CD4-positive, alpha-beta T cell treated with Interleukin-17A for 4 hours (primary cell): Measurements from ENCODE around the gene PCDHB2.
"Not testable (repeated sequence)": the region's sequence is repeated elsewhere in the genome, so short reads cannot be mapped to it uniquely, and the experiment has no call there.

ENCODE experiments used
- DNase-seq: peaks from one replicate; pipeline ENCODE4 v3.0.0-alpha.2; 2020; ENCODE audit warnings: mixed read lengths

Gene PCDHB2

DNA sequence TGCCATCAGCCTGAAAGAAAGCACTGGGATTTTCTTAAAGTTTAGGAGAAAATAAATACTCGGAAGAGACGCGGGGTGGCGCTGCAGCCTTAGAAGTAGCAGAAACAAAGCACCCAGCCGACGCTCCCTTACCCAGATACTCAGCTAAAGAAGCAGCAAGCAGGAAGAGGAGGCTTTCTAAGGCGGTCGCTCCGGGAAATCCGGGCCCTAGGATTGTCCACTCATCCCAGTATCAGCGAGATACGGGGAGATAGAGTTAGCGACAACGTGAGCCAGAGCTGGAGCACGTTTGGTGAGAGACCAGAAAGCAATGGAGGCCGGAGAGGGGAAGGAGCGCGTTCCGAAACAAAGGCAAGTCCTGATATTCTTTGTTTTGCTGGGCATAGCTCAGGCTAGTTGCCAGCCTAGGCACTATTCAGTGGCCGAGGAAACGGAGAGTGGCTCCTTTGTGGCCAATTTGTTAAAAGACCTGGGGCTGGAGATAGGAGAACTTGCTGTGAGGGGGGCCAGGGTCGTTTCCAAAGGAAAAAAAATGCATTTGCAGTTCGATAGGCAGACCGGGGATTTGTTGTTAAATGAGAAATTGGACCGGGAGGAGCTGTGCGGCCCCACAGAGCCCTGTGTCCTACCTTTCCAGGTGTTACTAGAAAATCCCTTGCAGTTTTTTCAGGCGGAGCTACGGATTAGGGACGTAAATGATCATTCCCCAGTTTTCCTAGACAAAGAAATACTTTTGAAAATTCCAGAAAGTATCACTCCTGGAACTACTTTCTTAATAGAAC, at the start of gene PCDHB2:
Gene PCDHB2, plus strand, starts transcription at position 135 of the 782 bp plus-strand sequence. Its CDS starts 176 bp downstream, at position 311.
- DNase-seq: peak; percentile 4

DNA sequence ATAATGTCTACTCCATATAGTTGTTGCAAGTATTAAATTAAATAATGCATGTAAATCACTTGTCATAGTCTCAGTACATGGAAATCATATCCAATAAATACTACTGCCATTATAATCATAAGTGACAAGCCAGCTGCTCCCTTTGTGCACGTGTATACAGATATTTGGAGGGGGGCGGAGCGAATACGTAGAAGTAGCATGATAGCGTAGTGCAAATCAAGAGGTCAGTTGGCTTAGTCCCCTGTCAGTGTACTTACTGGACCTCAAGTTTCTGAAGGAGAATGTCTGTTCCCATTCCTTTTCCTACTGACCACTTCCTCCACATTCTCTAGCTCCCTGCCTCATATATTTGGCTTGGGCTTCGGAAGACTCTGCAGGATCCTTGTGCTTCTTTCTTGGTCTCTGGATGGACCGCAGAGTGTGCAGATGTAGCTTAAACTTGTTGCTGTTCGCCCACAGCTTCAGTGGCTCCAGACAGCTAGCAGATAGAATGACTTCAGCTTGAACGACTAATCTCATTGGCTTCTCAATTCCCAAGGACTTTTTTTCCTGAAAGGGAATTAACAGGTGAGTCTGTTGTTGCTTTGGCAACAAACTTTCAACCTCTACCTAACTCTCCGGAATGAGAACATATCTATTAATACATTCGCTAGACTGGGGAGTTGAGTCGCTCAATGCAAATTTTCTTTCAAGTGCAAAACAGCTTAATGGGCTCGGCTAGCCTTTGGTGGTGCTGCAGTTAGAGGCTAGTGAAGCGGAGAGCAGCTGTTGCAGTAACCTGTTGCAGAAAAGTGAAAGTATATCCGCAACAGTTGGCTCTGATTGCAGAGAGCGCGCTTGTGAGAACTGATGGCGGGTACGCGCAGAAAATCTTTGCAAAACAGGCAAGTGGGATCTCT, 43.5 kb upstream of the PCDHB2 start, which contains the start of gene PCDHB1:
Gene PCDHB1, plus strand, starts transcription at position 753 of the 899 bp plus-strand sequence. Its CDS starts 97 bp downstream, at position 850.
- no peak for DNase-seq

DNA sequence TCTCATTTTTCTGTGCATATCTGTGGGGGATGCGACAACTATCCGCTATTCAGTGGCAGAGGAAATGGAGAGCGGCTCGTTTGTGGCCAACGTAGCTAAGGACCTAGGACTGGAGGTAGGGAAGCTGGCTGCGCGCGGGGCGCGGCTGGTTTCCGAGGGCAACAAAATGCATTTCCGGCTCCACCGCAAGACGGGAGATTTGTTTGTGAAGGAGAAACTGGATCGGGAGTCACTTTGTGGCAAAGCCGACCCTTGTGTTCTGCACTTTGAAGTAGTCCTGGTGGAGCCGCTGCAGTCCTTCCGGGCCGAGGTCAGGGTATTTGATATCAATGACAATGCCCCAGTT, 42.9 kb upstream of the PCDHB2 start:
- no peak for DNase-seq

DNA sequence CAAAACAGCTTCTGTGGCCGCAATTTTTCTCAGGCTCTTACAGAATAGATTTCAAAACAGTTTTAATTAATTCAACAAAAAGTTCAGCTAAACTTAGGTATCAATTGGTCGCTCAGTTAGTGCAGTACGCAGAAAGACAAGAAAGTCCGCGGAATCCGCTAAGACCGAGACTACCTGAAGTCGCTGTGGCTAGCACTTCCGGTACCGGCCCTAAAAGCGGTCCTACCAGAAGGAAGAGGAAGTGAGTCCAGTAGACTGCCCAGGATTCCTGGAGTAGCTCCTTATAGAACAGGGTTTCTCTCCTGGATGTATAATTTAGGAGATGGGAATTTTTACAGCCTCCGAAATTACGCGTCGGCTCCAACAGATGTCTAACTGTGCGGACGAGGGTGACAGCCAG, 16.6 kb upstream of the PCDHB2 start:
- no peak for DNase-seq

DNA sequence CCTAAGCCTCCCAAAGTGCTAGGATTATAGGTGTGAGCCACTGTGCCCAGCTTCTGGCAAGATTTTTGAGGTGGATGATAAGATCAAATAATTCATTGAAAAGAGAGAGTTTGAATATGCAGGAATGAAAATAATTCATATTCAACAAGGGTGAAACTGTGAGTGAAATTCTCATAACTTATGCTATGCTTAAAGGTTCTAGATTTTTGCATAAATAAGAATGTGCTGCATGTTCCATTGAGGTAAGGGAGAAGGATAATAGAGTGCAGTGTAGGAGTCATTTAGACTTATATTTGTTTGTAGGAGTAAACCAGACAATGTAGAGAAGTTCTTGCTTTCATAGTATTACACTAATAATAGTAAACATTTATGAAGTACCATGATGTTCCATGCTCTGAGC, 12.2 kb upstream of the PCDHB2 start:
- DNase-seq: no peak

DNA sequence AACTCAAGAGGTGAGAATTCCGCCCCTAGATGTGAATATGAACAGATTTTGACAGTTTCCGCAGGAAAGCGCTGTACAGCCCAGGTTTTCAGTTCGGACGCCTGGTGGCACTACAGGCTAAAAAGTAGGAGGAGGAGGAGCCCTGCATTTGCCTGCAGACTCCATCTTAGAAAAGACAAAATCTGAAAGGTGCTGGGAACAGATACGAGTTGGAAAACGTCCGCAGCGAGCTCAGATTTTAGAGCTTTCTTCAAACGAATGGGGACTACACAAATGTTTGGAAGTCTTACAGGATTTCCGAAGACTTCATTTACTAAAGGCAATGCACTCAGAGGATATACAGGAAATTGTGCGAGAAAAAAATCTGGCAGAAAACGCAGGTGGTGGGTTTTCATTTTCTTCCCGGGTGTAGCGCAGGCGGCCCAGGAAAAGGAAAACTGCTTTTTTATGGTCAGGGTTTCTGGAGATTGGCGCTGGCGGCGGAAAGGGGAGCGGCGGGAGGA, 9.9 kb upstream of the PCDHB2 start:
- peak; percentile 47 for DNase-seq

DNA sequence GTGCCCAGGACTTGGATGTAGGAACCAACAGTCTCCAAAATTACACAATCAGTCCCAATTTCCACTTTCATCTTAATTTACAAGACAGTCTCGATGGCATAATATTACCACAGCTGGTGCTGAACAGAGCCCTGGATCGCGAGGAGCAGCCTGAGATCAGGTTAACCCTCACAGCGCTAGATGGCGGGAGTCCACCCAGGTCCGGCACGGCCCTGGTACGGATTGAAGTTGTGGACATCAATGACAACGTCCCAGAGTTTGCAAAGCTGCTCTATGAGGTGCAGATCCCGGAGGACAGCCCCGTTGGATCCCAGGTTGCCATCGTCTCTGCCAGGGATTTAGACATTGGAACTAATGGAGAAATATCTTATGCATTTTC, 837 bp downstream of the PCDHB2 start:
- DNase-seq: no peak

DNA sequence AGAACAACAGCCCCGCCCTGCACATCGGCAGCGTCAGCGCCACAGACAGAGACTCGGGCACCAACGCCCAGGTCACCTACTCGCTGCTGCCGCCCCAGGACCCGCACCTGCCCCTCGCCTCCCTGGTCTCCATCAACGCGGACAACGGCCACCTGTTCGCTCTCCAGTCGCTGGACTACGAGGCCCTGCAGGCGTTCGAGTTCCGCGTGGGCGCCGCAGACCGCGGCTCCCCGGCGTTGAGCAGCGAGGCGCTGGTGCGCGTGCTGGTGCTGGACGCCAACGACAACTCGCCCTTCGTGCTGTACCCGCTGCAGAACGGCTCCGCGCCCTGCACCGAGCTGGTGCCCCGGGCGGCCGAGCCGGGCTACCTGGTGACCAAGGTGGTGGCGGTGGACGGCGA, 1.8 kb downstream of the PCDHB2 start:
- DNase-seq: not testable (repeated sequence)

DNA sequence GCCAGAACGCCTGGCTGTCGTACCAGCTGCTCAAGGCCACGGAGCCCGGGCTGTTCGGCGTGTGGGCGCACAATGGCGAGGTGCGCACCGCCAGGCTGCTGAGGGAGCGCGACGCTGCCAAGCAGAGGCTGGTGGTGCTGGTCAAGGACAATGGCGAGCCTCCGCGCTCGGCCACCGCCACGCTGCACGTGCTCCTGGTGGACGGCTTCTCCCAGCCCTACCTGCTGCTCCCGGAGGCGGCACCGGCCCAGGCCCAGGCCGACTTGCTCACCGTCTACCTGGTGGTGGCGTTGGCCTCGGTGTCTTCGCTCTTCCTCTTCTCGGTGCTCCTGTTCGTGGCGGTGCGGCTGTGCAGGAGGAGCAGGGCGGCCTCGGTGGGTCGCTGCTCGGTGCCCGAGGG, 2.2 kb downstream of the PCDHB2 start:
- DNase-seq: not testable (repeated sequence)

DNA sequence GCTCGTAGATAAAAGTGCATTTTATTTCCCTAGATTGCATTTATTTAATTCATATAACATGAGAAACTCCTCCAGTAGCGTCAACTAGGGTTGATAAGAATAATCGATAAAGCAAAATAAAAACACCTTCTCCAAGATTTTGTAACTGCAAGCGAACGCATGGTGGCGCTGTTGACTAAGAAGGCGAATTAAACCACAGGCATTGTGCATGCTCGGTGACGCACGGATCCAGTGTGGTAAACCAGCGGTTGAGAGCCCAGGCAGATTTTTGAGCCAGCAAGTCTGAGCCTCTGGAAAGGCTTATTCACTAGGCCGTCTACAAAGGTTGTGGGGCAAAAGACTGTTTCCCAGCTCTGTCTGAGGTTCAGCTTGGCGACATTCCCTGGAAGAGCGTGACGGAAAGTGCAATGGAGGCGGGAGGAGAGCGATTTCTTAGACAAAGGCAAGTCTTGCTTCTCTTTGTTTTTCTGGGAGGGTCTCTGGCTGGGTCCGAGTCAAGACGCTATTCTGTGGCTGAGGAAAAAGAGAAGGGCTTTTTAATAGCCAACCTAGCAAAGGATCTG, 5.9 kb downstream of the PCDHB2 start, which contains the start of gene PCDHB3:
Gene PCDHB3, plus strand, starts transcription at position 231 of the 563 bp plus-strand sequence. Its CDS starts 177 bp downstream, at position 408.
- peak; percentile 3 for DNase-seq

DNA sequence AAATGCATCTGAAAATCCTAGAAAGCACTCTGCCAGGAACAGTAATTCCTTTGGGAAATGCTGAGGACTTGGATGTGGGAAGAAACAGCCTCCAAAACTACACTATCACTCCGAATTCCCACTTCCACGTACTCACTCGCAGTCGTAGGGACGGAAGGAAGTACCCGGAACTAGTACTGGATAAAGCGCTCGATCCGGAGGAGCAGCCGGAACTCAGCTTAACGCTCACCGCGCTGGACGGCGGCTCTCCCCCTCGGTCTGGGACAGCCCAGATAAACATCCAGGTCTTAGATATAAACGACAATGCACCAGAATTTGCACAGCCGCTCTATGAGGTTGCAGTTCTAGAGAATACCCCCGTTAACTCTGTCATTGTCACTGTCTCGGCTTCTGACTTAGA, 6.6 kb downstream of the PCDHB2 start:
- DNase-seq: no peak

DNA sequence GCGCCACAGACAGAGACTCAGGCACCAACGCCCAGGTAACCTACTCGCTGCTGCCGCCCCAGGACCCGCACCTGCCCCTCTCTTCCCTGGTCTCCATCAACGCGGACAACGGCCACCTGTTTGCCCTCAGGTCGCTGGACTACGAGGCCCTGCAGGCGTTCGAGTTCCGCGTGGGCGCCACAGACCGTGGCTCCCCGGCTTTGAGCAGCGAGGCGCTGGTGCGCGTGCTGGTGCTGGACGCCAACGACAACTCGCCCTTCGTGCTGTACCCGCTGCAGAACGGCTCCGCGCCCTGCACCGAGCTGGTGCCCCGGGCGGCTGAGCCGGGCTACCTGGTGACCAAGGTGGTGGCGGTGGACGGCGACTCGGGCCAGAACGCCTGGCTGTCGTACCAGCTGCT, 7.7 kb downstream of the PCDHB2 start:
- not testable (repeated sequence) for DNase-seq

DNA sequence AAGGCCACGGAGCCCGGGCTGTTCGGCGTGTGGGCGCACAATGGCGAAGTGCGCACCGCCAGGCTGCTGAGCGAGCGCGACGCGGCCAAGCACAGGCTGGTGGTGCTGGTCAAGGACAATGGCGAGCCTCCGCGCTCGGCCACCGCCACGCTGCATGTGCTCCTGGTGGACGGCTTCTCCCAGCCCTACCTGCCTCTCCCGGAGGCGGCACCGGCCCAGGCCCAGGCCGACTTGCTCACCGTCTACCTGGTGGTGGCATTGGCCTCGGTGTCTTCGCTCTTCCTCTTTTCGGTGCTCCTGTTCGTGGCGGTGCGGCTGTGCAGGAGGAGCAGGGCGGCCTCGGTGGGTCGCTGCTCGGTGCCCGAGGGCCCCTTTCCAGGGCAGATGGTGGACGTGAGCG, 8.1 kb downstream of the PCDHB2 start:
- not testable (repeated sequence) for DNase-seq

DNA sequence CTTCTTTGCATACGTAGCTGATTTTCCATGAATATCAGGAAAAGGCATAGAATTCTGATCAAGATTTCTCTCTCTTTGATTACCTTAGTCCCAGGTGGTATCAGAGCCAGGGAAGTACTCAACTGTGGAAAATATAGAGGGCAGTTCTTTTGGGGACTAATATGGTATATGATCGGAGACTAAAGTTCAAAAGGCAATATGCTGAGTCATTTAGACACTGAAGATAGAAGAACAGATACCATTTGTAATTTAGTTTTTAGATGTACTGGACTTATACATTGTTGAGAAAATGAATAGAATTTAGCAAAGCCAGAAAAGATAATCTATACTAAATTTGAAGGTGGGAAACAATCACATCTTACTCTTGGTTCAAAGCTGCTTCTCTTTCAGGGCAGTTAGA, 10.9 kb downstream of the PCDHB2 start:
- DNase-seq: no peak

DNA sequence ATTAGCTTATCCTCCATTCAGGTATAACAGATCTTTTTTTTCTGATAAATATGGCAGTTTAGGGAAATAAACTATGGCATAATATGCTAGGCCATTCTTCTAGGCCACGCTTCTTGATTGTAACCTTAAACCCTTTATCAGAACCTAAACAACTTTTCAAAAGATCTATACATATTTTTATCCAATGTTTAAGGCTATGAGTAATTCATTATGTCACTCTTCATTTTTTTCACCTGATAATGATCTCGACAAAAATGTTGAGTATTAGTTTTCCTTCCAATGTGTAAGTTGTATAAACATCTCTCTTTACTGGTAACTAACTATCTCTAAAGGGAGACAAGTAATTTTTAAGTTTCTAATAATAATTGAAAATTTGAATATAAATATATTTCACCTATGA, 24.8 kb downstream of the PCDHB2 start:
- no peak for DNase-seq

DNA sequence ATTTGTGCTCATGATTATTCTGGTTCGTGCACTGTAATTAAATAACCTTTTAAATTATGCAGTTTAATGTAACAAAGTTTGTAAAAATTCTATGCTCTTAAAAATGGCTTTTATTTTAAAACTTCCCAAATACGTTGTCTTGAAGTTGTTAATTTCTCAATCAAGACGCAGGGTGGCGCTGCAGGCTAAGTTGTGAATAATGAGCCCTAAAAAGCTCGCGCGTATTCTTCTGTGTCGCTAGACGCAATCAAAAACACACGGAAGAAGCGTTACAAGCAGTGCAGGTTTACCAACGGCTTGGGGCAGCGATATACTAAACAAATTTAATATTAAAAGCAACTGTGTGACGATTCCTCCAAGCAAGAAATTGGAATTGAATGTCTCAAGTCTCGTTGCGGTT, 27.1 kb downstream of the PCDHB2 start, which contains the start of gene PCDHB4:
Gene PCDHB4, plus strand, starts transcription at position 256 of the 400 bp plus-strand sequence. CDS start 181 bp downstream, outside the sequence.
- DNase-seq: peak; percentile 9

DNA sequence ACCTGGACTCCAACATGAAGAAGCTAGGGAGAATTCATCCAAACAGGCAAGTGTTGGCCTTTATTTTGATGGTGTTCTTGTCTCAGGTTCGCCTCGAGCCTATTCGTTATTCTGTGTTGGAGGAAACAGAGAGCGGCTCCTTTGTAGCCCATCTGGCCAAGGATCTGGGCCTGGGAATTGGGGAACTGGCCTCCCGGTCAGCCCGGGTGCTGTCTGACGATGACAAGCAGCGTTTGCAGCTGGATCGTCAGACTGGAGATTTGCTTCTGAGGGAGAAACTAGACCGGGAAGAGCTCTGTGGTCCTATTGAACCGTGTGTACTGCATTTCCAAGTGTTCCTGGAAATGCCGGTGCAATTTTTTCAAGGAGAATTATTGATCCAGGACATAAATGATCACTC, 27.6 kb downstream of the PCDHB2 start:
- no peak for DNase-seq

DNA sequence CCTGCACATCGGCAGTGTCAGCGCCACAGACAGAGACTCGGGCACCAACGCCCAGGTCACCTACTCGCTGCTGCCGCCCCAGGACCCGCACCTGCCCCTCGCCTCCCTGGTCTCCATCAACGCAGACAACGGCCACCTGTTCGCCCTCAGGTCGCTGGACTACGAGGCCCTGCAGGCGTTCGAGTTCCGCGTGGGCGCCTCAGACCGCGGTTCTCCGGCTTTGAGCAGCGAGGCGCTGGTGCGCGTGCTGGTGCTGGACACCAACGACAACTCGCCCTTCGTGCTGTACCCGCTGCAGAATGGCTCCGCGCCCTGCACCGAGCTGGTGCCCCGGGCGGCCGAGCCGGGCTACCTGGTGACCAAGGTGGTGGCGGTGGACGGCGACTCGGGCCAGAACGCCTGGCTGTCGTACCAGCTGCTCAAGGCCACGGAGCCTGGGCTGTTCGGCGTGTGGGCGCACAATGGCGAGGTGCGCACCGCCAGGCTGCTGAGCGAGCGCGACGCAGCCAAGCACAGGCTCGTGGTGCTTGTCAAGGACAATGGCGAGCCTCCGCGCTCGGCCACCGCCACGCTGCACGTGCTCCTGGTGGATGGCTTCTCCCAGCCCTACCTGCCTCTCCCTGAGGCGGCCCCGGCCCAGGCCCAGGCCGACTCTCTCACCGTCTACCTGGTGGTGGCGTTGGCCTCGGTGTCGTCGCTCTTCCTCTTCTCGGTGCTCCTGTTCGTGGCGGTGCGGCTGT, 29.2 kb downstream of the PCDHB2 start:
- DNase-seq: not testable (repeated sequence)

DNA sequence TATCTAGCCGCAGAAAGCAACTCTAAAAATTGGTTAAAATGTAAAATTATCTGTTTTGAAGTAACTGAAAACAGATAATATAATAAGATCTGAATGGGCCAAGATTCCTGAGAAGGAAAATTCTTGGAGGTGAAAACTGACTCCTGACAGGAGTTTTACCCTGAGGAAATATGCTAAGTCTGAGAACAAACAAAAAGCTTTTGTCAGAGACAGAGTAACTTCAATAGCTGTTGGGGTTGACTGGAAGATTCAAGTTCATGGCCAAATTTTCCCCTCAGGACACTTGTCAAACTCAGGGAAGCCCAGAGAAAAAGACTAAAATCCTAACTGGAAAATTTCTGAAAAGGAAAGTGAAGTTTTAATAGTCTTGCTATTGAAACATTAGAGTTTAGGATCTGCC, 32.9 kb downstream of the PCDHB2 start:
- DNase-seq: no peak

DNA sequence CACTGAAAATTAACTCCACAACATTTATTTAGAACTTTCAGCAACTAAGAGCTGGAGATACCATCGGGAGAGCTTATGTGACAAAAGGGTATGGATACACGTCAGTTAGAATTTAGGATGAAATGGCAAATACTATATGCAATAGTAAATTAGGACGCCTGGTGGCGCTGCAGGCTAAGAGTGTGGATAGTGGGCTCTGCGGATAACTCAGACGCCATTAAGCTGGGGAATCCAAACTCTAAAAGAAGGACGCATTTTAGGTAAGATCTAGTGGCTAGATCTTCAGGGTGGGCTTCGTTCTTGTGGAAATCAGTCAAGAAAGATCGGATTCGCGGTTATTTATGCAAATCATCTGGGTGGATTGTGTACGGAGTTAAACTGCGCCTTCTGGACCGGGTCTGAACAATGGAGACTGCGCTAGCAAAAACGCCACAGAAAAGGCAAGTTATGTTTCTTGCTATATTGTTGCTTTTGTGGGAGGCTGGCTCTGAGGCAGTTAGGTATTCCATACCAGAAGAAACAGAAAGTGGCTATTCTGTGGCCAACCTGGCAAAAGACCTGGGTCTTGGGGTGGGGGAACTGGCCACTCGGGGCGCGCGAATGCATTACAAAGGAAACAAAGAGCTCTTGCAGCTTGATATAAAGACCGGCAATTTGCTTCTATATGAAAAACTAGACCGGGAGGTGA, 40.8 kb downstream of the PCDHB2 start, which contains the start of gene PCDHB5:
Gene PCDHB5, plus strand, starts transcription at position 177 of the 688 bp plus-strand sequence. Its CDS starts 229 bp downstream, at position 406.
- no peak for DNase-seq

DNA sequence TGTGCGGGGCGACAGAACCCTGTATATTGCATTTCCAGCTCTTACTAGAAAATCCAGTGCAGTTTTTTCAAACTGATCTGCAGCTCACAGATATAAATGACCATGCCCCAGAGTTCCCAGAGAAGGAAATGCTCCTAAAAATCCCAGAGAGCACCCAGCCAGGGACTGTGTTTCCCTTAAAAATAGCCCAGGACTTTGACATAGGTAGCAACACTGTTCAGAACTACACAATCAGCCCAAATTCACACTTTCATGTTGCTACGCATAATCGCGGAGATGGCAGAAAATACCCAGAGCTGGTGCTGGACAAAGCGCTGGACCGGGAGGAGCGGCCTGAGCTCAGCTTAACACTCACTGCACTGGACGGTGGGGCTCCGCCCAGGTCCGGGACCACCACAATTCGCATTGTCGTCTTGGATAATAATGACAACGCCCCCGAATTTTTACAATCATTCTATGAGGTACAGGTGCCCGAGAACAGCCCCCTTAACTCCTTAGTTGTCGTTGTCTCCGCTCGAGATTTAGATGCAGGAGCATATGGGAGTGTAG, 41.4 kb downstream of the PCDHB2 start:
- no peak for DNase-seq
